Measurements from ENCODE around the gene TSPEAR.

DNA sequence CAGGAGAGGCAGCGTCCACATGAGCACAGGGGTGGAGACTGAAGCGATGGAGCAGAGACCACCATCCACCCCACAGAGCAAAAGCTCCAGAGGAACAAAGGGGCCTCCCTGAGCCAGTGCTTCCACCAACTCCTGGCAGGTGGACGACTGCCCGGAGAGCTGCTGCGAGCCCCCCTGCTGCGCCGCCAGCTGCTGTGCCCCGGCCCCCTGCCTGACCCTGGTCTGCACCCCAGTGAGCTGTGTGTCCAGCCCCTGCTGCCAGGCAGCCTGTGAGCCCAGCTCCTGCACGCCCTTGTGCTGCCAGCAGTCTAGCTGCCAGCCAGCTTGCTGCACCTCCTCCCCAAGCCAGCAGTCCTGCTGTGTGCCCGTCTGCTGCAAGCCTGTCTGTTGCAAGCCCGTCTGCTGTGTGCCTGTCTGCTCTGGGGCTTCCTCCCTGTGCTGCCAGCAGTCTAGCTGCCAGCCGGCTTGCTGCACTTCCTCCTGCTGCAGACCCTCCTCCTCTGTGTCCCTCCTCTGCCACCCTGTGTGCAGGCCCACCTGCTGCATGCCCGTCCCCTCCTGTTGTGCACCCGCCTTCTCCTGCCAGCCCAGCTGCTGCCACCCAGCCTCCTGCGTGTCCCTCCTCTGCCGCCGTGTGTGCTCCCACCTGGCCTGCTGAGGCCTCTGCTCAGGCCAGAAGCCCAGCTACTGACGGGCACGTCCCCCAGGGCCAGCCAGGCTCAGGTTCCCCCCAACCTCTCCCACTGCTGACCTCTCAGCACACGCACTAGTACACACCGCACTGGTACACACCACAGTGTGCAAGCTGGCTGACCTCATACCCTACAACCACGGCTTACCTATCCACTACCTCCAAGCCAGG is 9.0 kb downstream of the TSPEAR start:
- TF ChIP-seq, protein P1, sequence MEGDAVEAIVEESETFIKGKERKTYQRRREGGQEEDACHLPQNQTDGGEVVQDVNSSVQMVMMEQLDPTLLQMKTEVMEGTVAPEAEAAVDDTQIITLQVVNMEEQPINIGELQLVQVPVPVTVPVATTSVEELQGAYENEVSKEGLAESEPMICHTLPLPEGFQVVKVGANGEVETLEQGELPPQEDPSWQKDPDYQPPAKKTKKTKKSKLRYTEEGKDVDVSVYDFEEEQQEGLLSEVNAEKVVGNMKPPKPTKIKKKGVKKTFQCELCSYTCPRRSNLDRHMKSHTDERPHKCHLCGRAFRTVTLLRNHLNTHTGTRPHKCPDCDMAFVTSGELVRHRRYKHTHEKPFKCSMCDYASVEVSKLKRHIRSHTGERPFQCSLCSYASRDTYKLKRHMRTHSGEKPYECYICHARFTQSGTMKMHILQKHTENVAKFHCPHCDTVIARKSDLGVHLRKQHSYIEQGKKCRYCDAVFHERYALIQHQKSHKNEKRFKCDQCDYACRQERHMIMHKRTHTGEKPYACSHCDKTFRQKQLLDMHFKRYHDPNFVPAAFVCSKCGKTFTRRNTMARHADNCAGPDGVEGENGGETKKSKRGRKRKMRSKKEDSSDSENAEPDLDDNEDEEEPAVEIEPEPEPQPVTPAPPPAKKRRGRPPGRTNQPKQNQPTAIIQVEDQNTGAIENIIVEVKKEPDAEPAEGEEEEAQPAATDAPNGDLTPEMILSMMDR (IDR thresholded peaks at IDR 0.05 in 4 of 5, conservative IDR thresholded peaks at IDR 0.05 in 1 of 5) = no peak
- no peak for TF ChIP-seq POLR2A (IDR thresholded peaks at IDR 0.05)

All from gastrocnemius medialis (tissue), 4 donors.